Loucy (cell line): ENCODE data around the gene NKAPL.
A peak's percentile ranks its signal among the peaks of the same experiment; 100 is the strongest.

ENCODE experiments used
- H2AFZ ChIP-seq: fragments of 200-600 bp; sonication (generic); 2 replicates; pipeline ENCODE4 v1.6.0; 2016; ENCODE audit warnings: antibody characterized with exemption, mild to moderate bottlenecking, low read length, moderate library complexity
- H3F3A ChIP-seq: fragments of 200-600 bp; 2 replicates; pipeline ENCODE4 v1.6.0; 2016; ENCODE audit warnings: antibody characterized with exemption, low read depth, mild to moderate bottlenecking
- H3K27me3 ChIP-seq: fragments of 200-600 bp; sonication (generic); 2 replicates; pipeline ENCODE4 v1.6.1; 2014; ENCODE audit warnings: low read length, mild to moderate bottlenecking; ENCODE audit not compliant: insufficient read depth, poor library complexity, severe bottlenecking
- H3K36me3 ChIP-seq: fragments of 200-600 bp; sonication (generic); 2 replicates; pipeline ENCODE4 v1.6.1; 2016; ENCODE audit warnings: low read length; ENCODE audit not compliant: insufficient read depth
- H3K4me1 ChIP-seq: fragments of 200-600 bp; sonication (generic); 2 replicates; pipeline ENCODE4 v1.5.1; 2014; ENCODE audit warnings: low read length, mild to moderate bottlenecking; ENCODE audit not compliant: insufficient read depth, poor library complexity, severe bottlenecking
- H3K4me2 ChIP-seq: fragments of 200-600 bp; sonication (generic); 2 replicates; pipeline ENCODE4 v1.6.0; 2014; ENCODE audit warnings: antibody characterized with exemption, low read length, low read depth, mild to moderate bottlenecking; ENCODE audit not compliant: poor library complexity, severe bottlenecking
- H3K4me3 ChIP-seq: fragments of 200-600 bp; sonication (generic); 2 replicates; pipeline ENCODE4 v1.5.1; 2014; ENCODE audit warnings: low read length, mild to moderate bottlenecking, mixed read lengths; ENCODE audit not compliant: poor library complexity, severe bottlenecking
- H3K79me2 ChIP-seq: fragments of 200-600 bp; sonication (generic); 2 replicates; pipeline ENCODE4 v1.6.1; 2014; ENCODE audit warnings: low read length; ENCODE audit not compliant: insufficient read depth
- H3K9ac ChIP-seq: fragments of 200-600 bp; sonication (generic); 2 replicates; pipeline ENCODE4 v1.6.0; 2014; ENCODE audit warnings: mild to moderate bottlenecking, low read depth, low read length, moderate library complexity; ENCODE audit not compliant: poor library complexity, severe bottlenecking
- H3K9me2 ChIP-seq: fragments of 200-600 bp; sonication (generic); replicated peaks from 2 replicates; pipeline ENCODE4 v1.6.1; 2016; ENCODE audit warnings: low read depth, low read length, mixed read lengths
- H3K9me3 ChIP-seq: fragments of 200-600 bp; sonication (generic); 2 replicates; pipeline ENCODE4 v1.6.1; 2014; ENCODE audit warnings: mild to moderate bottlenecking, antibody characterized with exemption, low read length, low read depth; ENCODE audit not compliant: insufficient read depth
- H4K20me1 ChIP-seq: fragments of 200-600 bp; sonication (generic); 2 replicates; pipeline ENCODE4 v1.6.0; 2014; ENCODE audit warnings: antibody characterized with exemption, low read length, mild to moderate bottlenecking; ENCODE audit not compliant: insufficient read depth, poor library complexity, severe bottlenecking
- CTCF ChIP-seq: fragments of 200-600 bp; sonication (generic); conservative IDR thresholded peaks from 2 replicates; pipeline ENCODE4 v1.5.1; 2014; ENCODE audit warnings: mild to moderate bottlenecking, antibody characterized with exemption, low read length
- EZH2phosphoT487 ChIP-seq: fragments of 200-600 bp; IDR thresholded peaks from 2 replicates; pipeline ENCODE4 v1.6.1; 2018; ENCODE audit warnings: antibody characterized with exemption, mild to moderate bottlenecking, moderate library complexity, borderline replicate concordance

Gene NKAPL

GRCh38 chr6:28248916-28249315 is 10.2 kb upstream of the NKAPL start:
- no peaks in the 10 kb centered on the region for H3F3A ChIP-seq
- H3K36me3 ChIP-seq = peaks cover 20% of the 10 kb centered on the region; the same call in 1 of the 2 replicates
- H3K9me2 ChIP-seq = no peaks in the 10 kb centered on the region
- no peak overlapping the region for H2AFZ ChIP-seq
- peaks cover 31% of the 10 kb centered on the region for H3K79me2 ChIP-seq
- H3K4me2 ChIP-seq = peak overlapping the region; percentile 63
- H3K4me3 ChIP-seq = no peak overlapping the region
- no peaks in the 10 kb centered on the region for H4K20me1 ChIP-seq
- H3K9ac ChIP-seq = no peak overlapping the region
- peaks cover 21% of the 10 kb centered on the region for H3K4me1 ChIP-seq
- TF ChIP-seq EZH2phosphoT487 = no peak
- no peak for TF ChIP-seq CTCF
- H3K9me3 ChIP-seq = no peaks in the 10 kb centered on the region
- no peaks in the 10 kb centered on the region for H3K27me3 ChIP-seq

DNA sequence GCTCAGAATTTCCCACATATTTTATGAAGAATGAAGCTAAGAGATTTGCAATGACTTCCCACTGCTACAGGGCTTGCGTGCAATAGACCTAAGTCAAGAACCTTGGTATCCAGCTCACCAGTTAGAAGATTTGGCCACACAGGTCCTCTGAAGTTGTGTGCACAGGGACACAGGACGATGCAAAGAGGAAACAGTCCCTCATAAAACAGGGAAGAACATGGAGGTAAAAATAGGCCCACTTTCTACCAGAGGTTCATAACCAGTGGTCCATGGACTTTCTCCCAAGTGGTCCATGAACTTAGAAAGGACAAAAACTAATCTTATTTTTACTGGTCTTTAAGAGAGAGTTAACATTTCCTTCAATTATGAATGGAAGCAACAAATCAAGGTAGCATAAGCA is 8.3 kb upstream of the NKAPL start:
- H3K9ac ChIP-seq = peak overlapping the region; percentile 81
- peaks cover 12% of the 10 kb centered on the region; the same call in 1 of the 2 replicates for H3K36me3 ChIP-seq
- peaks cover 31% of the 10 kb centered on the region for H3K79me2 ChIP-seq
- H3F3A ChIP-seq = no peaks in the 10 kb centered on the region
- no peaks in the 10 kb centered on the region for H3K9me3 ChIP-seq
- H3K4me2 ChIP-seq = peak overlapping the region; percentile 88
- TF ChIP-seq EZH2phosphoT487 = no peak
- no peak for TF ChIP-seq CTCF
- peaks cover 21% of the 10 kb centered on the region for H3K4me1 ChIP-seq
- no peaks in the 10 kb centered on the region for H3K9me2 ChIP-seq
- H4K20me1 ChIP-seq = no peaks in the 10 kb centered on the region
- no peaks in the 10 kb centered on the region for H3K27me3 ChIP-seq
- H3K4me3 ChIP-seq = peak overlapping the region; percentile 99
- no peak overlapping the region for H2AFZ ChIP-seq

DNA sequence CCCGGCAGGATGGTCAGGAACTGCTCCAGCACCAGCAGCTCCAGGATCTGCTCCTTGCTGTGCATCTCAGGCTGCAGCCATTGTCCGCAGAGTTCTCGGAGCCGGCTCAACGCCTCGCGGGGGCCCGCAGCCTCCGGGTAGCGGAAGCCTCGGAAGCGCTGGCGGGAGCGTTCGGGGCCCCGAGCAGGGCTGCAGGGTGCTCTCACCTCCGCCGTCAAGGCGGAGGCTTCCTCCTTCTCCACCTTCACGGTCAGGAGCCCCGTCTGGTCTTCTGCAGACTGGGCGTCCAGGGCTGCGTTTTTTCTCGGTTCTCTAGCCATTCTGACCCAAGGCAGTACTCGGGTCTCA is 7.5 kb upstream of the NKAPL start:
- no peaks in the 10 kb centered on the region for H3K9me2 ChIP-seq
- peak overlapping the region; percentile 96 for H2AFZ ChIP-seq
- TF ChIP-seq EZH2phosphoT487 (no peak), CTCF (no peak)
- H3K36me3 ChIP-seq = peaks cover 3% of the 10 kb centered on the region; the same call in 1 of the 2 replicates
- peak overlapping the region; percentile 99 for H3K4me3 ChIP-seq
- peak overlapping the region; percentile 81 for H3K9ac ChIP-seq
- no peaks in the 10 kb centered on the region for H3K27me3 ChIP-seq
- H3K9me3 ChIP-seq = no peaks in the 10 kb centered on the region
- peaks cover 21% of the 10 kb centered on the region for H3K4me1 ChIP-seq
- H4K20me1 ChIP-seq = no peaks in the 10 kb centered on the region
- H3K79me2 ChIP-seq = peaks cover 31% of the 10 kb centered on the region
- H3K4me2 ChIP-seq = peak overlapping the region; percentile 88
- H3F3A ChIP-seq = no peaks in the 10 kb centered on the region
